ENCODE measurements around the gene NFIX. TPM values are rescaled to one million over a fixed set of nuclear protein-coding genes. Genes with fewer than 3 reads are reported as not detected.

The NFIX gene
- total RNA-seq, 1 donor from 2014 or later: 144 TPM

GRCh38 chr19:13056052-13056660 lies 60.9 kb downstream of the NFIX start:
- DNase-seq: peak; percentile 88

GRCh38 chr19:13057147-13057572 lies 61.9 kb downstream of the NFIX start:
- DNase-seq: no peak

DNA sequence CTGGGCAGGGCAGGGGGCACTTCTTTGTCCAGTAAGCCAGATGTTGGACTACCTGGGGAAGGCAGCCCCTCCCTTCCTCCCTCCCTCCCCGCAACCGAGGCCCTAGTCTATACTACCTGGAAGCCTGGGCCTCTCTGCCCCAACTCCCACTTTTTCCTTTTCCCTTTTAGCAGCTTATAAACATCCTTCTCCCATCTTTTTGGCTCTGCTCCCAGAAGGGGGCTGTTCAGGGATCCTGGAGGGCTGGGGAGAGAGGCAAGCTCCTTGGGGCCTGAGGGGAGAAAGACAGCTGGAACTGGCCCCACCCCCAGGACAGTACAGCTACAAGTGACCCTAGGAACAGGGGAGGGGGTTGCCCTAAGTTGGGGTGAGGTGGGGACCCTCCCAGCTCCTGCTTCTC lies 62.5 kb downstream of the NFIX start:
- peak; percentile 82 for DNase-seq

GRCh38 chr19:13058951-13059660 lies 63.8 kb downstream of the NFIX start:
- peak; percentile 72 for DNase-seq

GRCh38 chr19:13060233-13060963 lies 65.1 kb downstream of the NFIX start:
- peak; percentile 68 for DNase-seq

DNA sequence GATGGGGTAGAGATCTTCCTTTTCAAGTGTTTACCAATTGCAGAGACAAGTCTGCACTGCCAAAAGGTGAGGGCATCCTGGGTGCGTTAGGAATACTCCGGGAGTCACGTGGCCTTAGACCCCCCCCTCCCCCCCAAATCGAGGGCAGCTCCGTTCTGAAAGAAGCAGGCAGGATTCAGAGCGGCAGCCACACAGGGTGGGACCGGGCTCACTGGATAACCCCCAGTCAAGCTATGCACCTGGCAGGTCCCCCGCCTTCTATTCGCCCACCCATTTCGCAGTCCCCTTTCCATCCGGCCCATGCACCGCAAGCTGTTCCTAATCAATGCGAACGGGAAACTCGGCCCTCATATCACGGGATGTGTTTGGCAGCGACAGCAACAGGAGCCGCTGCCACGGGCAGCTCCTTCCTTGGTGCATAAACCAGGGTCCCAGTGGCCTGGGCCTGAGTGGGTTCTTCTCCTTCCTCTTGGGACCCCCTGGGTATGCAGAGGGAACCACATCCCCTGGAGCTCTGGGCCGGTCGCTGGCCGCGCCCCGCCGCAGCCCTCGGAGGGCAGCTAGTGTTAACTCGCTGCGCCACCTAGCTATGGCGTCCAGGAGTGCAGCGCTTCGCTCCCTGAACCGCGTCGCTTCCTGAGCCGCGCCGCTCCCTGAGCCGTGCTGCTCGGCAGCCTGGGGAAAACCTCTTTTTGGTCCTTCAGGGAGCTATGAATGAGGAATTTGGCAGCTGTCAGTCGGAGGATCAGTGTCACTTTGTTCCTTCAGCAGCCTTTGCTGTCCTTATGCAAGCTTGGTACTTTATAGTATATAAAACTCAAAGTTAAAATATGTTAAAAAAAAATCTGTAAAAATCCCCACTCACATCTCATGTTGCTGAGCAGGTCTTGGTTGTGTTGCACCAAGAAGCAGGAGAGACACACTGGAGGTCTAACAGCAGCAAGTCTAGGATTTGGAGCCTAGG lies 66.0 kb downstream of the NFIX start:
- DNase-seq: peak; percentile 93

GRCh38 chr19:13062317-13062716 lies 67.0 kb downstream of the NFIX start:
- no peak for DNase-seq

GRCh38 chr19:13063461-13064091 lies 68.3 kb downstream of the NFIX start:
- peak; percentile 54 for DNase-seq

DNA sequence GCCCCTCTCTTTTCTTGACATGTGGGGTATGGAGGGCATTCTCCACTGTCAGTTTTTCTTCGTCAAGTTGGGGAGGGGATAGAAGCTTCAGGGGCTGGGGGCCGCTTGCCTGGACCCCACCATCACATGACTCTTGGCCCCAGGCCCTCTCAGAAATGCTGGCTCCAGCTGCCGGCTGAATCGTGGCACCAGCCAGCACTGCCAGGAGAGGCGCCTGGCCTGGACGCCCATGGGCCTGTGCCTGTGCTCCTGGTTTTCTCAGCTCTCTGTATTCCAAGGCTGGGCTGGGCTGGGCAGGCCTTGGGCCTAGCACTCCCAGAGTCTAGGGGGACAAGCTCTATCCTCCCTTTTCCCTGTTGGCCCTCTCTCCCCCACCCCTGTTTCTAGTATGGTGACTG lies 68.8 kb downstream of the NFIX start:
- no peak for DNase-seq

DNA sequence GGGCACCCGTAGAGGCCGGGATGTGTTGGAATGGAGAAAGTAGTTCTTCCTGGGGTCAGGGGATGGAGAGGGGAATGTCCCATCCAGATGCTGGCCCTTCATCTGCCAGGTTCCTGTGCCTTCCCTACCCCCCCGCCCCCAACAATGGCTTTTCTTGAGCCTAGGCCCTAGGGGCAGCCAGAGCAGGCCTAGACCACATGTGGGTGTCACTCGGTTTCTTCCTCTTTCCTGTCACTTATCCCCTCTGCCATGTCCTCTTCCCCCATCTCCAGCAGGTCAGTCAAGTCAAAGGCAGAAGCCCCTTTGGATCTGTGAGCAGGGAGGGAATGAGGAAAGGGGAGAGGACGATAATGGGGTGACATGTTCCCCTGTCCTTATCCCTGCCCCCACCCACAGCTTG lies 71.0 kb downstream of the NFIX start:
- DNase-seq: no peak

- no peak for DNase-seq
These were observed 71.9 kb downstream of the NFIX start for GRCh38 chr19:13066933-13067807.

DNA sequence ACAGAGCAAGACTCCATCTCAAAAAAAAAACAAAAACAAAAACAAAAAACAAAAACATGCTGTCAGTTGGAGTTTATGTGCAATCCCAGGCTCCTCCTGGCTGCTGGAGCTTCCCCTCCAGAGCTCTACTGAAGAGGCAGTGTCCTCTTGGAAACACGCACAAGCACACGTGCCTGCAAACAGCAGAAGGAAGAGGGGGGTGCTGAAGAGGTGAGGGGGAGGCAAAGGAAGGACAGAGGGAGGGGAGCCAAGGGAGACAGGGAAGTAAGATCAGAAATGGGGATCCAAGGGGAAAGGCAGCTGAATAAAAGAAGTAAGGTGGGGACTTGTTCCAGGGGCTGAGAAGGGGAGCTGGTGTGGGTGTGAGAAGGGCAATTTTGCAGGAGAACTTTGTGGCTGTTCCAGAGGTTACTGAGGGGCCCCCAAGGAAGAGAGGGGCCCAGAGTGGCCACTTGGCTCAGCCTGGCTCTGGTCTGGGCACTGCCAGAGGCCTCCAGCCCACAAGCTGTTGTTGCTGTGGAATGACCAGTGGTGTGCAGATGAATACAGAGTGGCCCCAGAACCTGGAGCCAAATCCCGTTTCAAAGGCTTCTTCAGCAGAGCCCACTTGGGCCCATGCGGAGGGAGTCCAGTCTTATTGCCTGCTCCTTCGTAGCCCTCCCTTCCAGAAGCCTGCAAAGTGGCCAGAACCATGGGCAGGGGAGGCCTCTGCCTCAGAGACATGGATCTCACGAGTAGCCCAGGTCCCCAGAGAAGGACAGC lies 73.0 kb downstream of the NFIX start:
- peak; percentile 68 for DNase-seq

DNA sequence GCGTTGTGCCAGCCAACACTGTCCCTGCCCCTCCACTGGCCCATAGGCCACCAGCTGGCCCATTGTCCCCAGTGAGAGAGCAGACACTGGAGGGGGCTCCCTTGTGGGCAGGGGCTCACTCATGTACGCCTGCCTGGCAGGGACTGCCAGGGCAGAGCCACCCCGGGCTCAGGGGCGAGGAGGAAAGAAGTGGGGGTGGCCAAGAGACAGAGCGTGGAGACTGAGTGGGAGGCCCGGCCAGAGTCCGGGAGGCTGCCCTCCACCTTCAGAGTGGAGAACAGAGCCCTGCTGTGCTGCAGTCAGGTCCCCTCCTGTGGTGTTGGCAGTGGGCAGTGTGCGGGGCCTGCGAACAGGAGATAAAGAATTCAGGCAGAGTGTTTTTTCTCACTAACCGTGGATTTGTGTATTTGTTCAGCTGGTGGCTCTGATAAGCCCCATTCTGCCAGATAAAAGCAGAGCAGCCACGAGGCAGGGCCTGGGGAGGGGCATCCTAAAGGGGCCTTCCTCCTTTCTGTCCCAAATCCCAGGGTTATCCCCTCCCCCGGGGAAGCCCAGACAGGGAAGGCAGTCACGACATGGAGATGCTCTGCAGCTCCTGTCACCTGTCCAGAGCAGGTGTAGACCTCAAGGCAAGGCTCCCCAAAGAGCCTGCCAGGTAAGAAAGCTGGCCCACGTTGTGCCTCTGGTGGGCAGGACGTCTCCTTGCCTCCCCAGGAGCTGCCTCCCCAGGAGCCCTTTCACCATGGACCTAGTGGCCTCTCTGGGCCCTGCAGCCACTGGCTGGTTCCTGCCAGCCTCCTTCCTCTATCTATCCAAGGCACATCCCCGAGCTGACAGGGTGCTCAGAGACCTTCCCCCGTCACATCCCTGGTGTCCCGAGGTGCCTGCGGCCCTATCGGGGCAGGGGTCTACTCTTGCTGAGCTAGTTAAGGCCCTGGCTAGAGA lies 74.4 kb downstream of the NFIX start:
- DNase-seq: no peak

- DNase-seq: no peak
These were observed 75.3 kb downstream of the NFIX start for GRCh38 chr19:13070425-13071140.

DNA sequence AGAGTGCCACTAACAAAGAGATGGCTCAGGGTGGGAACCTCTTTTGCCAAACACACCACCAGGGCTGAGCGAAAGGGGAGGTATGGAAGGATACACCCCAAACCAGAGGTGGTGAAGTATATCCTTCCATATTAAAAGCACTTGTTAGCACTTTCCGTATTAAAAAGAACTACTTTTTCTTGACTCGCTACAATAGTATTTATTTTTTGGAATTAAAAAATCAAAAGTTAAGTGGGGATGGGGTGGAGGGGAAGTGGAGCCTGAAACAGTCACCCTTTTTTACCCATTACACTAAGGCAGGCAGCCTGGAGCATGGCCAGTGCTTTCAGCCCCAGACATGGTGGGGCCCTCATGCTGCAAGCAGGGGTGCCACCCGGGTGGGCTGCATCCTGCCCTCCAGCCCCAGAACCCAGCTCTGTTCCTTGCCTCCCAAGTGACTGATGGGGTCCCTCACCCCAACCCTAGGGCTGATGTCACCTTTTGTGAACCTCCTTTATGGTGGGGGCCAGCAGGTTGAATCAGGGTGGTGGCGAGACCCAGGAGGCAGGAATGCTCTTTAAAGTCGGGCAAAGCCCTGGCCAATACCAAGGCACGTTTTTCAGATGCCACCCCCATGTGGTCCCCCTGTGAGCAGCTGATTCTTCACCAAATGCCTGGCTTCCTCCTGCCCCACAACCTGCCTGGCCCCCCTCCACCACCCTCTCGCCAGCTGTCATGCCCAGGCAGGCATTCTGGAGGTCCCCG lies 76.3 kb downstream of the NFIX start:
- no peak for DNase-seq

- peak; percentile 77 for DNase-seq
These were observed 77.1 kb downstream of the NFIX start for GRCh38 chr19:13072188-13072908.

DNA sequence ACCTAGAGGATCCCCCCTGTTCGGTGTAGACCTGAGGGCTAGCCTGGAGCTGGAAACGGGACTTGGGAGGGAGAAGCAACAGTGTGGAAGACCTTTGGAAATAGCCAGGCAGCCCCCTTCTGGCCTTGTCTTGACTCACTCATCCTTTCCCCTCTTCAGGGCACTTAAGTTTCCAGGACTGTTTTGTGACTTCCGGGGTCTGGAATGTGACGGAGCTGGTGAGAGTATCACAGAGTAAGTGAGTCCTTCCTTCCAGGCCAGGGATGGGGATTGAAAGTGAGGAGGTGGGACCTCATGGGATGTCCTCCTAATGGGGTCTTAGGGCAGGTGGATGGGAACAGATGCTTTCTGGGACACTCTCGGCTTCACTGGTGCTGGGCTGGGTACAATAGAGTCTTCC lies 78.0 kb downstream of the NFIX start:
- DNase-seq: no peak
